Keratinocyte (primary cell): Measurements from ENCODE around the gene KIF14.

Source experiments
- CTCF ChIP-seq, 3 experiments: IDR thresholded peaks in 1 of 3; conservative IDR thresholded peaks in 1 of 3; optimal IDR thresholded peaks in 1 of 3; 2 replicates in 2 of 3; 3 replicates in 1 of 3; pipeline versions ENCODE3 to v1.5.1; 2011; ENCODE audit warnings: low read length in 3 of 3, mild to moderate bottlenecking in 3 of 3, moderate library complexity in 2 of 3, control low read depth in 1 of 3, inconsistent platforms in 1 of 3; ENCODE audit not compliant: insufficient read depth in 2 of 3; ENCODE audit errors: extremely low read depth in 1 of 3
- EZH2 ChIP-seq: IDR thresholded peaks from one replicate; pipeline ENCODE4 v1.6.1; 2012; ENCODE audit warnings: inconsistent platforms, mild to moderate bottlenecking, low read length, moderate library complexity

- TF ChIP-seq CTCF (optimal IDR thresholded peaks at IDR 0.05 in 1 of 3, IDR thresholded peaks at IDR 0.05 in 1 of 3, conservative IDR thresholded peaks at IDR 0.05 in 1 of 3; ENCODE audit: extremely low read depth in 1 of 3, insufficient read depth in 2 of 3, low read length in 3 of 3), result no peak
- TF ChIP-seq EZH2, result no peak
These were observed 74.0 kb downstream of the KIF14 start for GRCh38 chr1:200546577-200546976.
